Suppressor macrophage treated with lipopolysaccharide for 4 hours (primary cell): ENCODE measurements around the gene TRPM2.

ENCODE experiments used
- DNase-seq: peaks from one replicate; pipeline ENCODE4 v3.0.0-alpha.2; 2020

TRPM2 gene

DNA sequence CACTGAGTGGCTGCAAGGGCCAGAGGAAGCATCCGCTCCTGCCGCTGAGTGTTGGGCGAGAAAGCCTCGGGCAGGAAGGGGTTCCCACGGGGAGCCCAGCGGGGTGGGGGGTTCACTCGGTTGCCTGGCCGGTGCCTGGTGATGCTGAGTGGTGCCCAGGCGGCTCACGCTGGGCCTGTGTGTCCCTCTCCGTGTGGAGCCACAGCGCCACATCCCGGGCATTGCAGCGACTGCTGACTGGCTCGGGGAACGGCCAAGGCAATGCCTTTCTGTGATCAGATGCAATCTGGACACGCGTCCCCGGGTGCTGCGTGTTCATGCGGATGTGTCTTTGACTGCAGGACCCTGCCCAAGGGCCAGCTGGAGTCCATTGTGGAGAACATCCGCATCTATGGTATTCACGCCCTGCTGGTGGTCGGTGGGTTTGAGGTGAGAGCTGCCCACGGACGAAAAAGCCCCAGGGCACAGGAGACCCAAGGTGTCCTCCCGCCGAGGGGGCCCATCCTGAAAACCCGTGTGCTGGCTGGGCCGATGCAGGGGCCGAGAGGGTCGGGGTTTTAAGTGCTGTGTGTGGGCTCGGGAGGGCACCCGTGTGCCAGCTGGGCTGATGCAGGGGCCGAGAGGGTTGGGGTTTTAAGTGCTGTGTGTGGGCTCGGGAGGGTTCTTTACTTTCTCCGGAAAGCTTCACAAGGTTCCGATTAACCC lies 30.6 kb upstream of the TRPM2 start:
- no peak for DNase-seq

DNA sequence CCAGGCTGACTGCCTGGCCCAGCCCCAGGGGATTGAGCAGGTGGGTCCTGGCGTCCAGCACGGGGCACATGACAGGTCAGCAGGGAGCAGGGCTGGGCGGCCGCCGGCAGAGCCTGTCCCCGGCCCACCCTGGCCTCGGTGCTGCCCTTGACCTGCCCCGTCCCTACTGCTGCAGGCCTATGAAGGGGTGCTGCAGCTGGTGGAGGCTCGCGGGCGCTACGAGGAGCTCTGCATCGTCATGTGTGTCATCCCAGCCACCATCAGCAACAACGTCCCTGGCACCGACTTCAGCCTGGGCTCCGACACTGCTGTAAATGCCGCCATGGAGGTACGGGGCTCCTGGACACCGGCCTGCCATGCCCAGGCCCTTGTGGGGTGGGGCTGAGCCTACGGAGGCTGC lies 29.8 kb upstream of the TRPM2 start:
- DNase-seq = no peak

DNA sequence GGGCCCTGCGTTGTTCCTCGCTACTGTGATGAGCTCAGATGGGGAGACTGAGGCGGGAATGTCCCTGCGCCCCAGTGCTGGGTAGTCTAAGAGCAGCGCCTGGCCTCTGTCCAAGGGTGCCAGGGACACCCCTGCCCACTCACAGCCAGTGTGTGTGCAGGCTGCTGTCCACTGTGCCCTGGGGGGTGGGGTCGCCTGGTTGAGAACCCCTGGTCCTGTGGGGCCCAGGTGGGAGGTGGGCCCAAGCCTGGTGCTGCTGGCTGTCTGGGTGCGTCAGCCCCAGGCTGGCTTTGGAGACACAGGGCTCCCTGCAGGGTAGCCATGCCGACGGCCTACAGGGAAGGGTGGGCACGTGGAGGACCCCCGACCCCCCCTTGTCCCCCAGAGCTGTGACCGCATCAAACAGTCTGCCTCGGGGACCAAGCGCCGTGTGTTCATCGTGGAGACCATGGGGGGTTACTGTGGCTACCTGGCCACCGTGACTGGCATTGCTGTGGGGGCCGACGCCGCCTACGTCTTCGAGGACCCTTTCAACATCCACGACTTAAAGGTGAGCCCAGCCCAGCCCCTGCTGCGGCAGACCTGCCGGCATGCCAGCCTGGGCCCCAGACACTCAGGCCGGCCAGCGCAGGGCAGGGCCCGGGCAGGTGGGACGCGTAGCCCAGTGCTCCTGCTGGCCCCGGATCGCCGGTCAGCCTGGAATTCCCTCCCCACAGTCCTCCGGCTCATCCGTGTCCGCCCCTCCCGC lies 29.1 kb upstream of the TRPM2 start:
- DNase-seq = no peak

- no peak for DNase-seq
Measured at GRCh38 chr21:44324854-44325107, 28.6 kb upstream of the TRPM2 start.

DNA sequence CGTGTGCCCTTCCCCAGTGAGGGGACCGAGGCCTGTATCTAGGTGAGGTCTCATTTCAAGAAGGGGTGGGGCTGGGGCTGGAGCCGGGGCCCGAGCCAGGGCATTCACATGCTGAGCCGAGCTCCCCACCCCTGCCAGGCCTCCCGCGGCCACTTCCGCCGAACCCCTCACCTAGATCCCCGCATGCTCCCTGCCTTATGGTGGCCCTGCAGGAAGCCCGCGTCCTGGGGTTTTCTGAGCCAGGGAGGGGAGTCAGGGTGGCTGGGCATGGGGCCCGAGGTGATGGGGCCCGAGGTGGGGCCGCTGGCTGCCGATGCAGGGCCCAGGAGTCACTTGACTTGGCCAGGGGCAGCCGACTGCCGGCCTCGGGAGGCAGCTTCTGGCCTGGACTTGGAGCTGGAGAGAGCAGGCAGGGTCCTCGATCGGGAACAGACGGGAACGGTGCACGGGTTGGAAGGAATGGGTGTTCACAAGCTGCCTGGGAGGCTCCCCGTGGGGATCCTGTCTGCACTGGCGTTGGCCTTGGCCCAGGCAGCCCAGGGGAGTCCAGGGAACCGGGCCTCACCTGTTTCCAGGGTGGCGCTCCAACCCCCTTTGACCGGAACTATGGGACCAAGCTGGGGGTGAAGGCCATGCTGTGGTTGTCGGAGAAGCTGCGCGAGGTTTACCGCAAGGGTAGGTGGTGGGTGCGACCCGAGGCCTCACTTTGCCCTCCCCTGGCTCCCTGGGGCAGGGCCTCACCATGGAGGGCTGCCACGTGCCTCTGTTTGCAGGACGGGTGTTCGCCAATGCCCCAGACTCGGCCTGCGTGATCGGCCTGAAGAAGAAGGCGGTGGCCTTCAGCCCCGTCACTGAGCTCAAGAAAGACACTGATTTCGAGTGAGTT lies 27.8 kb upstream of the TRPM2 start:
- DNase-seq = no peak

GRCh38 chr21:44326272-44326647 lies 27.2 kb upstream of the TRPM2 start:
- no peak for DNase-seq

DNA sequence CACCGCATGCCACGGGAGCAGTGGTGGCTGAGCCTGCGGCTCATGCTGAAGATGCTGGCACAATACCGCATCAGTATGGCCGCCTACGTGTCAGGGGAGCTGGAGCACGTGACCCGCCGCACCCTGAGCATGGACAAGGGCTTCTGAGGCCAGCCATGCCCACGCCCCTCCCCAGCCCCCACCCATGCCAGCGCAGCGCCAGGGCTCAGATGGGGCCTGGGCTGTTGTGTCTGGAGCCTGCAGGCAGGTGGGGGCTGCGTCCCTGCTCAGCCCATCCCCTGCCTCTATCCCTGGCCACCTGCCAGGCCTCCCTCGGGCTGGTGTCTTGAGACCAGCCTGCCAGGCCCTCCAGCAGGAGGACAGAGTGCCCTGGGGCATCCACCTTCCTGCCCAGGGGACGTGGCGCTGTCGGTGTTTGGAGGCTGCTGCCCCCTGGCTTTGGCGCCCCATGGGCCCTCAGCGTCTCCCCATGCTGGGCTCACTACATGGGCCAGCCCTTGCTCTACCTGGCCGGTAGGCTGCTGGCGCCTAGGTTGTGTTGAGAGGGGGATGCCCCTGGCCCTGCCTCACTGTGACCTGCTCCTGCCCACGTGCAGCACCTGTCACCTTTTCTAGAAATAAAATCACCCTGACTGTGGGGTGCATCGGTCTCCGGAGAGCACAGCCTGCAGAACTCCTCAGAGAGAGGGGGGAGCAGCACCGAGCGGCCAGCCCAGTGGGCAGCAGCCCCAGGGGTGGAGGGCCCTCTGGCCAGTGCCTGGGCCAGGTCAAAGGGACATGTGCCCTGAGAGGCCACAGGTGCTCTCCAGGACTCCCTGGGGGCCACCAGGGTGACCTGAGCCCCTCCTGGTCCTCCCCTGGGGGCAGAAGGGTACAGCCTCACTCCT lies 26.5 kb upstream of the TRPM2 start:
- no peak for DNase-seq

DNA sequence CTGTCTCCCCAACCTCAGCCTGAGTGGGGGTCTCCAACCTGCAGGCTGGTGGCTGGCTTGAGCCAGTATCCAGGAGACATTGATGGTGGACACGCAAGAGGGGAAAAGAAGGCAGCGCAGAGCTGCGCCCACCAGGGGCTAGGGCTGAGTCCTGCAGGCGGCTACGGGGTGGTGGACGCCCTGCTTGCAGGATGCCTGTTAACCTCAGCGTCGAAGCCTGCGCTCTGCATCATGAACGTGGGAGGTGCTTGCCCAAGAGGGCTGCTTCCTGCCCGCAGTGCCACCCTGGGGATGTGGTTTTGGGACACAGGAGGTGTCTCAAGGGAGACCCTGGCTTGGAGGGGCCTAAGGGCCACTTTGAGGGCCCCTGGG lies 25.8 kb upstream of the TRPM2 start:
- DNase-seq = no peak

DNA sequence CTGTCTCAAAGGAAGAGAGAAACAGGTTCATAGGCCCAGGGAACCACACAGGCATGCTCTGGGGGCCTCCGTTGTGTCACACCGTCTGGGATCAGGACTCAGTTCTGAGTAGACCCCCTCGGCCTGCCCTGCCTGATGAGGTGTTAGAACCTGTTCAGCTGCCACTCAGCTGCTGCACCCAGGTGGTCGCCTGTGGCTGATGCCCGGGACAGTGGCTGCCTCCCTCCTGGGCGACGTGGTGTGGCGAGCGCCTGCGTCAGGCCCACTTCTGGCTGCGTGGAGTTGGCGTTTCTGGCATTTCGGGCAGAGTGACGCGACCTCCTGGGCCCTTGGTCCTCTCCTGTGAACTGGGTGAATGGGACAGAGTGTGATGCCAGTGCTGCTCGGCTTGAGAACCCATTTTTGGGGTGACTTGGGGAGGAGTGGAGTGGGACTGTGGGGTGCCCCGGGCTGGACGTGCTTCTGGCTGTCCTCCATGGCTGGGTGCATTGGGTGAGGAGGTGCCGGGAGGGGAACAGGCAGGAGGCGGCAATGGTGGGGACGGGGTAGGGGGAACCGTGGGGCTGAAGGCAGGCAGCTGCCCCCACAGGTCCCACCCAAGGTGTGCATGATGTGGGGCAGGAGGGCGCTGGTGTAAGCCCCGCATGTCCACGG lies 25.1 kb upstream of the TRPM2 start:
- no peak for DNase-seq

DNA sequence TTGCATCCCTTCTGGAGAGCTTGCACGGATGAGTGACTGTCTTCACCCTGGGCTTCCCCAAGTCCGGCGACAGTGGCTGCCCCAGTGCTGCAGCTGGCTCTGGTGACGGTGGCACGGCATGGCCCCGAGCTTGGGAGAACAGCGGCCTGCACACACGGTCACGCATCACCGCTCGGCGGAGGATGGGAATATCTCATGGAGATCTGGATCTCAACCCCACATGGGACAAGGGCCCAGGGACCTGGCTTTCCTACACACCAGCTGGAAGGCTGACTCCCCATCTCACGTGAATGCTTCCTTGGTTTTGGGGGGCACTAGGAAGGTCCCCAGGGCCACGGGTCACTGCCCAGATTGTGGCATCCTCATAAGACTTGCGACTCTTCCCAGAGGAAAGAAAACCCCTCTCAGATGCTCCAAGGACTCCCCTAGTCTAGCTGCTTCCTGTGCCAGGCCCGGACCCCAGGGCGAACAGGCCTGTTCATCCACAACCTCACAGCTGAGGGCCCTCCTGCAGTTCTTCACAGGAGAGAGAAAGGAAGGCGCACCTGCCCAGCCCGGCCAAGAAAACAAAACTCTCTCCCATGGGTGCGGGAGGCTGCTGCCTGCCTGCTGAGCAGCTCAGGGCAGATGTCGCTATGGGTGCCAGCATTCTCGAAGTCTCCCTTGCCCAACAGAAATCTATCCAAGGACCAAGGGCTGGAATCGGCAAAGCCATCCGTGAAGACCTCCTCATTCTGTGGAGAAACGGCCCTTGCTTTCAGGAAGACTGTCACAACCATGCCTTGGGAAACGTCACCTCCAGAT lies 24.1 kb upstream of the TRPM2 start:
- no peak for DNase-seq

- DNase-seq = no peak
Measured at GRCh38 chr21:44329971-44330681, 23.3 kb upstream of the TRPM2 start.

- no peak for DNase-seq
Measured at GRCh38 chr21:44330698-44331097, 22.7 kb upstream of the TRPM2 start.

GRCh38 chr21:44331209-44331608 lies 22.2 kb upstream of the TRPM2 start:
- no peak for DNase-seq

DNA sequence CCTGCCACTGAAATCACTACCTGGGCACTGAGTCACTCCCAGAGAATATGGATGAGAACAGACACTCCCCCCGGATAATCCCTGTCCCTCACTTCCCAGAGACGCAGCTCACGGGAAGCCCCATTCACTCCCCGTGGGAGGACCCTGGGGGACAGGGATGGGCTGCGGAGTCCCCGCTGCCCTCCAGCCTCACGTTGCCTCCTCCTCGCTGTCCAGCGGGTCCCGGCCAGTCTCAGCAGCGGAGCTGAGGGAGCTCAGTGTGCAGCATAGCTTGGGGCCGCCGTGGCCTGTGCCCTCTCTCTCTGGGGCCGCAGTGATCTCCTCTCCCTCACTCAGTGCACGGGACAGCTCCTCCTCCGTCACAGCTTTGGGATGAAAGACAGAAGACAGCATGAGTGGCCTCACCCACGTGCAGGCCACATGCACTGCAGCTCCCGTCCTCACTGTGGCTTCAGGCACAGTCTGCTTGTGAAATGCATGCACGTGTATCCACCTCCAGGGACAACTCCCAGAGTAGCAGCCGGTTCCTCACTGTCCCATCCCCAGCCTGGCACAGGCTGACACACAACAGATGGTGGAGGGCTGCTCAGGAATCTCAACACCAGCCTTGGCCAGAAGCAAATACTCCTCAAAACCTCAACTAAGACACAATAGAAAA lies 21.6 kb upstream of the TRPM2 start:
- DNase-seq = no peak

GRCh38 chr21:44332383-44332782 lies 21.0 kb upstream of the TRPM2 start:
- no peak for DNase-seq

- no peak for DNase-seq
Measured at GRCh38 chr21:44332965-44333364, 20.5 kb upstream of the TRPM2 start.

DNA sequence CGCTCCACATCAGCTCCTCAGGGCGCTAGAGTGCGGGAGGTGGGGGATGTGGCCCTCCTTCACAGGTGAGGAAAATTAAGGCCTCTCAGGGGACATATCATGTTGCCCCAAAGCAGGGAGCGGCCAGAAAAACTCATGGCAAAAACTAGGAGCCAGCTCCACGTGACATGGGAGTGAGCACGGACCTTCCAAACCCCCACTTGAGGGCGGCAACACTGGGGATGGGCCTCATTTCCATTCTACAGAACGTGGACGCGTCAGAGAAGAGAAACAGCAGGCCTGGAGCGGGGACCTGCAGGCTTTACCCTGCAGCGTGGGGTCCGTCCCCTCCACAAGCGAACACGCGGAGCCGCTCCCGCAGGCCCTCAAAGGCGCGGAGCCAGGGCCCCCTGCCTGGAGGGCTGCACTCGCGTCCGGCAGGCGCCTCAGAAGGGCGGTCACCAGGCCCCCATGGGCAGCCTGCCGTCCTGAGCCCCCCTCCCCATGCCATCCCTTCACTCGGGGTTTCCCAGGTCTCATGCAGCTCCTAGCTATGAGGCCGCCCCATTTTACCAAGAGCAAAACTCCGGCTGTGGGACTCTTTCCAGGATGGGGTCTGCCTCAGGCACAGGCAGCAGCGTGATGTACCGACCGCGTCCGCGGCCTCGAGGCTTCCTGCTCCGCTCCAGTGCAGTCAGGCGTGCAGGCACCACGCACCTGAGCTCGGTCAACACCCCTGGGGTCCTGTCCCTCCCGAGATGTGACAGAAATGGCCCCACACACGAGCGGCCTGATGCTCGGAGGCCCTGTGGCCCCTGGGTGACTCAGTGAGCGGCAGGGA lies 19.7 kb upstream of the TRPM2 start:
- DNase-seq = no peak

DNA sequence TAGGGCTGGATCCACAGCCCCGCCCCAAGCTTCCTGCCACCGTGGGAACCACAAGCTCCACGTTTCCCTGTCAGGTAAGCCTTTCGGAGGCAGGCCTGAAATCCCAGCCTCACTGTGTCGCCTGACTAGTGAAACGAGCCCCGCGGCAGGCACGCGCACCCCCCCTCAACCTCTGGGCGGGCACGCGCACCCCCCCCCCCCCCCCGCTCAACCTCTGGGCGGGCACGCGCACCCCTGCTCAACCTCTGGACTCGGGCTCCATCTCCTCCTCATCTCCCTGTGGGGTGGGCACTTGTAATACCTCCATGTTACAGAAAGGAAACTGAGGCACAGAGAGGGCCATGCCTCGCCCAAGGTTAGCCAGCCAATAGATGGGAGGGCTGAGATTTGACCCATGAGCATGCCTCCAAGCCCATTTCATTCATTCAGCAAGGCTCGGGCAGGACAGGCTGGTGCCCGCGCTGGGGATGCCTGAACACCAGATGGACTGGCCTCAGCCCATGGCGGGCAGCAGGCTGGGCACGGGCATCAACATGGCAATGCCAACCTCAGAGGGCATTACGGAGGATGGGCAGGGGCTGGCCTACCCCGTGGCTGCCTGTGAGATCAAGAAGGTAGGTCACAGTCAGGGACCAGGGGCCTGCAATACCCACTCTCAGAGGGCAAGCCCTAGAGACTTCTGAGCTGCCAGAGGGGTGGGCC lies 18.9 kb upstream of the TRPM2 start:
- DNase-seq = no peak
